Bronchial epithelial cell (primary cell): ENCODE data around the gene ROBO4. TPM values are rescaled to one million over a fixed set of nuclear protein-coding genes. Genes with fewer than 3 reads are reported as not detected.

Experiments used
- DNase-seq: peaks from one replicate; pipeline ENCODE4 v3.0.0-alpha.2; 2010; ENCODE audit warnings: low read depth
- FAIRE-seq: peaks from 2 replicates; lab custom pipeline; 2011; peaks lifted over from hg19 to GRCh38; lab: Jason Lieb, UNC
- H3K27me3 ChIP-seq: 2 replicates; pipeline ENCODE4 v1.5.1; 2011; ENCODE audit warnings: low read length; ENCODE audit not compliant: control insufficient read depth, insufficient read depth
- H3K36me3 ChIP-seq: 2 replicates; pipeline ENCODE4 v1.5.1; 2011; ENCODE audit warnings: low read length; ENCODE audit not compliant: control insufficient read depth, insufficient read depth
- H3K4me3 ChIP-seq: 2 replicates; pipeline ENCODE4 v1.5.1; 2011; ENCODE audit warnings: mild to moderate bottlenecking, low read depth, low read length, control low read depth
- CTCF ChIP-seq: IDR thresholded peaks from 2 replicates; pipeline ENCODE4 v1.5.1; 2011; ENCODE audit warnings: mild to moderate bottlenecking, moderate library complexity, low read length, control low read depth, inconsistent platforms; ENCODE audit not compliant: insufficient read depth, severe bottlenecking
- total RNA-seq: library from RNA; depleted of rRNA; stranded (reverse); fragments of >200 nt; gene quantifications from 2 replicates; pipeline ENCODE4 v1.2.1, GENCODE V29; 2014

The ROBO4 gene
- total RNA-seq, 1 donor from 2014 or later = not detected

DNA sequence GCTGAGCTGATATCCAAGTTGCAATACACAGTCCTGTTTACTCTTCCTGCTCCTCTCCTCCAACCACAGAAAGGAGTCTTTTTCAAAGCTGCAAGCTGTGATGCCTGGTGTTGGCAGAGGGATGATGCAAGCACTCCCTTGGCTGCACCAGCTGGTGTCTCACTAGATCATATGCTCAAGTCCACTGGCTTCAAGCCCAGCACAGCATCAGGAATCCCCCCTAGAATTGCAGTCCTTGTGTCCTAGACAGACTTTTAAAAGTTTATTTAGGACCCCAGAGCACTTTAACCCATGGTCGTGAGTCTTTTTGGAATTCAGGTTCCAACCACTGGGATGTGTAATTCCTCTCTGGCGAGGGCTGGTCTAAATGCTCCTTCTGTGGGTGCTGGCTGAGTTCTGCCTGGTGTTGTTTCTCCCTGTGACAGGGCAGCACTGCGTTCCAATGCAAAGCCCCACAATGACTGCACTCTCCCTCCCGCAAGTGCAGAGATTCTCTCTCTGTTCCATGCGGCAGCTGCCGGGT lies 19.5 kb upstream of the ROBO4 start:
- FAIRE-seq (no peak), DNase-seq (peak; percentile 9)
- no peaks in the 10 kb centered on the region for H3K27me3 ChIP-seq
- TF ChIP-seq CTCF = no peak
- H3K4me3 ChIP-seq = no peak overlapping the region
- H3K36me3 ChIP-seq = no peaks in the 10 kb centered on the region

DNA sequence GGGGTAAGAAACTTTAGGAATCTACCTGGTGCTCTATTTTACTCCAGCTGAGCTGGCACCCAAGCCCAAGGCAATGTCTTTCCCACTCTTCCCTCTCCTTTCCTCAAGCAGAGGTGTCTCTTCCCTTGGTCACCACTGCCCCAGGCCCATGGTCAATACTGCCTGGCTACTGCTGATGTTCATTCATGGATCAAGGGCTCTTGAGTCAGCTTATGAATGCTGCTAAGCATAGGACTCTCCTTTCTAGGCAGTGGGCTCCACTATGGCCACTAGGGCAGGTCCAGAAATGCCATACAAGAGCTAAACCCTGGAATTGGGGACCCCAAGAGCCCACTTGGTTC lies 18.7 kb upstream of the ROBO4 start:
- TF ChIP-seq CTCF = no peak
- no peaks in the 10 kb centered on the region for H3K27me3 ChIP-seq
- H3K36me3 ChIP-seq = no peaks in the 10 kb centered on the region
- DNase-seq (no peak), FAIRE-seq (no peak)
- no peak overlapping the region for H3K4me3 ChIP-seq

DNA sequence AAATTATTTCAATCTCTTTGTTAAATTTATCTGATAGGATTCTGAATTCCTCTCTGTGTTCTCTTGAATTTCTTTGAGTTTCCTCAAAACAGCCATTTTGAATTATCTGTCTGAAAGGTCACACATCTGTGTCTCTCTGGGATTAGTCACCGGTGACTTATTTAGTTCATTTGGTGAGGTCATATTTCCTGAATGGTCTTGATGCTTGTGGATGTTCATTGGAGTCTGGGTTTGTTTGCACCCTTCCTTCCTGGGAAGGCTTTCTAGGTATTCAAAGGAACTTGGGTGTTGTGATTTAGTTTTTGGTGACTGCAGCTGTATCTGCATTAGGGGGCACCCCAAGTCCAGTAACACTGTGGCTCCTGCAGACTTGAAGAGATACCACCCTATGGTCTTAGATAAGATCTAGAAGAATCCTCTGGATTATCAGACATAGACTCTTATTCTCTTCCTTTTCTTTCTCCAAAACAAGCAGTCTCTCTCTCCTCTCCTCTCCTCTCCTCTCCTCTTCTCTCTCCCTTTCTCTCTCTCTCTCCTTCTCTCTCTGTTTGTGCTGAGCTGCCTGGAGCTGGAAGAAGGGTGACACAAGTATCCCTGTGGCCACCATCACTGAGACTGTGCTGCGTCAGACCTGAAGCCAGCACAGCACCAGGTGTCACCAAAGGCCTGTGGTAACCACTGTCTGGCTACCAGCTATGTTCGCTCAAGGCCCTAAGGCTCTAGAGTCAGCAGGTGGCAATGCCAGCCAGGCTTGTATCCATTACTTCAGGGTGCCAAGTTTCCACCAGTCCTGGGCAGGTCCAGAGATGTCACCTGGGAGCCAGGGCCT lies 18.1 kb upstream of the ROBO4 start:
- Histone ChIP-seq H3K36me3 (no peaks in the 10 kb centered on the region), H3K4me3 (no peak overlapping the region), H3K27me3 (no peaks in the 10 kb centered on the region)
- no peak for FAIRE-seq
- TF ChIP-seq CTCF = no peak
- peak; percentile 26 for DNase-seq

- DNase-seq = peak; percentile 77
- FAIRE-seq = no peak
- Histone ChIP-seq H3K4me3 (no peak overlapping the region), H3K27me3 (no peaks in the 10 kb centered on the region), H3K36me3 (no peaks in the 10 kb centered on the region)
- no peak for TF ChIP-seq CTCF
These were observed 5.0 kb upstream of the ROBO4 start for GRCh38 chr11:124902616-124903015.

GRCh38 chr11:124900464-124900863 lies 2.8 kb upstream of the ROBO4 start:
- FAIRE-seq (peak; percentile 97), DNase-seq (peak; percentile 85)
- no peaks in the 10 kb centered on the region for H3K36me3 ChIP-seq
- no peaks in the 10 kb centered on the region for H3K27me3 ChIP-seq
- no peak overlapping the region for H3K4me3 ChIP-seq
- no peak for TF ChIP-seq CTCF
